Peyer's patch (tissue), 4 donors: ENCODE data around the gene ZNF333. TPM values are rescaled to one million over a fixed set of nuclear protein-coding genes. Genes with fewer than 3 reads are reported as not detected.

Experiments used
- DNase-seq, 3 donors: peaks; one replicate each; pipeline ENCODE4 v3.0.0-alpha.2; 2017 to 2019
- H3K27ac ChIP-seq, 4 donors: fragments of 200-600 bp; sonication (generic); one replicate each; pipeline ENCODE4 v1.5.1; 2016 to 2019
- H3K27me3 ChIP-seq, 2 donors: fragments of 200-600 bp; sonication (generic); one replicate each; pipeline ENCODE4 v1.5.1; 2019
- H3K36me3 ChIP-seq, 3 donors: fragments of 200-600 bp; sonication (generic); one replicate each; pipeline ENCODE4 v1.5.1; 2016 to 2019
- H3K4me1 ChIP-seq, 4 donors: fragments of 200-600 bp; sonication (generic); one replicate each; pipeline ENCODE4 v1.5.1; 2016 to 2019
- H3K4me3 ChIP-seq, 4 donors: fragments of 200-600 bp; sonication (generic); 1 replicate in 3 of 4; 2 replicates in 1 of 4; pipeline ENCODE4 v1.5.1; 2016 to 2019; ENCODE audit warnings: mild to moderate bottlenecking in 1 of 4
- H3K9me3 ChIP-seq, 4 donors: fragments of 200-600 bp; sonication (generic); one replicate each; pipeline ENCODE4 v1.5.1; 2016 to 2019; ENCODE audit warnings: mild to moderate bottlenecking in 1 of 4
- POLR2A ChIP-seq, 2 donors: fragments of 450-650 bp; IDR thresholded peaks; one replicate each; pipeline ENCODE4 v1.5.1; 2017; ENCODE audit warnings: antibody characterized with exemption in 2 of 2, mild to moderate bottlenecking in 2 of 2, moderate library complexity in 2 of 2
- total RNA-seq, 4 donors: library from RNA; depleted of rRNA; stranded (reverse); fragments of >200 nt; gene quantifications; one replicate each; pipeline ENCODE4 v1.1.0, GENCODE V29; 2016
- TF ChIP-seq, protein P1 (sequence below), 6 experiments: fragments of 450-650 bp in 4 of 6; fragments of 200-600 bp in 2 of 6; sonication (generic) in 1 of 6; IDR thresholded peaks; one replicate each; pipeline ENCODE4 v1.5.1; 2017 to 2019; ENCODE audit warnings: antibody characterized with exemption in 6 of 6, mild to moderate bottlenecking in 3 of 6, moderate library complexity in 1 of 6

Gene ZNF333
- total RNA-seq, result 10 to 100 TPM in 3 of 4 donors, 1 to 10 TPM in 1; 7.5 to 27.8 (median 17.1) TPM

DNA sequence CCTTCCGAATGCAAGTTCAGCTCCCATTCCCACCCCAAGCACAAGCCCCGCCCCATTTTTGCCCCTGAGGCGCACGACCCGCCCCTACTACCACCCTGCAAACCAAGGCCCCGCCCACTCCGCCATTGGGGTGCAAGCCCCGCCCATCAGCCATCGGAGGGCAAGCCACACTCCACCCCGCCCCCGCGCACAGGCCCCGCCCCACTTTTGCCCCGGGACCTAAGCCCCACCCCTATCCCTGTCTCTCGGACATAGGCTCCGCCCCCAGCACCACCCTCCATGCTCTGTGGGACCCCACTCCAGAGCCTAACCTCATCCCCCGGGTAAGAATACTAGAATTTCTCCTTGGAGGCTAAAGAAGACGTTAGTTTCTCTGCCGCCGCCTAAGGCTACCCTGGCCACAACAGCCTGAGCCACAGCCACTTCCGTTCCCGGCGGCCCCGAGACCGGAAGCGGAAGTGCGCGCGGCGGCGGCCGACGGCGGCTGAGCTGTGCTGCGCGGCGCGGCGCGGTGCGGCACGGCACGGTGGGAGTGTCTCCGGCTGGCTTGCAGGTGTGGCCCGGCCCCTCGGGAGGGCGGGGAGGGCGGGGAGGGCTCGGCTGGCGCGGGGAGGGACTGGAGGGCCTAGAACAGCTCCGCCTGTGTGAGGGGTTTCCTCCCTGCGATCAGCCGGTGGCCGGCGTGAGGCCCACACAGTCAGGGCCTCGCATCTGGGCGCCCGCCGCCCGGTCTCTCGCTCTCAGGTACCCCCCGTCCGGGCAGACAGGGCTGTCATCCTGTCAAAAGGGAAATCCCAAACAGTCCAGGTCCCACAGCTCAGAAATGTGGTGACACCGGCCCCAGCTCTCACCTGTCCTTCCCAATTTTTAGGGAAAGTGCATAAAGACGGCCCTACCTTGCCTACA, at the start of gene ZNF333:
Gene ZNF333, plus strand, starts transcription at position 451 of the 906 bp plus-strand sequence. CDS start 3,444 bp downstream, outside the sequence.
- Histone ChIP-seq H3K27ac (peak within 1 kb of the TSS; percentile 89 to 98 (median 92)), H3K27me3 (no peaks in the 10 kb centered on the region), H3K4me1 (peaks cover 0 to 9% (median 0%) of the 10 kb centered on the region in 4 donors), H3K36me3 (peaks cover 0 to 10% (median 0%) of the 10 kb centered on the region in 3 donors), H3K9me3 (no peaks in the 10 kb centered on the region), H3K4me3 (peak within 1 kb of the TSS; percentile 62 to 82 (median 66))
- peak; percentile 98 to 100 (median 99) for DNase-seq
- TF ChIP-seq POLR2A (IDR thresholded peaks at IDR 0.05), result peak in 1 of 2 donors; percentile 48
- TF ChIP-seq, protein P1, sequence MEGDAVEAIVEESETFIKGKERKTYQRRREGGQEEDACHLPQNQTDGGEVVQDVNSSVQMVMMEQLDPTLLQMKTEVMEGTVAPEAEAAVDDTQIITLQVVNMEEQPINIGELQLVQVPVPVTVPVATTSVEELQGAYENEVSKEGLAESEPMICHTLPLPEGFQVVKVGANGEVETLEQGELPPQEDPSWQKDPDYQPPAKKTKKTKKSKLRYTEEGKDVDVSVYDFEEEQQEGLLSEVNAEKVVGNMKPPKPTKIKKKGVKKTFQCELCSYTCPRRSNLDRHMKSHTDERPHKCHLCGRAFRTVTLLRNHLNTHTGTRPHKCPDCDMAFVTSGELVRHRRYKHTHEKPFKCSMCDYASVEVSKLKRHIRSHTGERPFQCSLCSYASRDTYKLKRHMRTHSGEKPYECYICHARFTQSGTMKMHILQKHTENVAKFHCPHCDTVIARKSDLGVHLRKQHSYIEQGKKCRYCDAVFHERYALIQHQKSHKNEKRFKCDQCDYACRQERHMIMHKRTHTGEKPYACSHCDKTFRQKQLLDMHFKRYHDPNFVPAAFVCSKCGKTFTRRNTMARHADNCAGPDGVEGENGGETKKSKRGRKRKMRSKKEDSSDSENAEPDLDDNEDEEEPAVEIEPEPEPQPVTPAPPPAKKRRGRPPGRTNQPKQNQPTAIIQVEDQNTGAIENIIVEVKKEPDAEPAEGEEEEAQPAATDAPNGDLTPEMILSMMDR (IDR thresholded peaks at IDR 0.05), result peak in 1 of 6 experiments; percentile 26

DNA sequence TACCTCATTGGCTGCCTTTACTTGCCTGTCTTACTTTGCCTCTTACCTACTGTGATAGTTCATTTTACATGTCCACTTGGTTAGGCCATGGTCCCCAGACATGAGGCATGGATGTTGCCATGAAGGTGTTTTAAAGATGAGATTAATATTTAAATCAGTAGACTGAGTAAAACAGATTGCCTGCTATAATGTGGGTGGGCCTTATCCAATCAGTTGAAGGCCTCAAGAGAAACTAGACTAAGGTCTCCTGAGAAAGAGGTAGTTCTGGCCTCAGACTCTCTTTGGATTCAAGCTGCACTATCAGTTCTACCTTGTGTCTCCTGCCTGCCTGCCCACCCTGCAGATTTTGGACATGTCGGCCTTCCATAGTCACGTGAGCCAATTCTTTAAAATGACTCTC, 41.3 kb upstream of the ZNF333 start:
- no peak overlapping the region for H3K27ac ChIP-seq
- H3K9me3 ChIP-seq, result no peaks in the 10 kb centered on the region
- H3K4me1 ChIP-seq, result no peaks in the 10 kb centered on the region
- no peaks in the 10 kb centered on the region for H3K36me3 ChIP-seq
- no peak for DNase-seq
- no peak for TF ChIP-seq POLR2A (IDR thresholded peaks at IDR 0.05)
- TF ChIP-seq, protein P1 (IDR thresholded peaks at IDR 0.05), result no peak
- no peaks in the 10 kb centered on the region for H3K27me3 ChIP-seq
- H3K4me3 ChIP-seq, result no peak overlapping the region

DNA sequence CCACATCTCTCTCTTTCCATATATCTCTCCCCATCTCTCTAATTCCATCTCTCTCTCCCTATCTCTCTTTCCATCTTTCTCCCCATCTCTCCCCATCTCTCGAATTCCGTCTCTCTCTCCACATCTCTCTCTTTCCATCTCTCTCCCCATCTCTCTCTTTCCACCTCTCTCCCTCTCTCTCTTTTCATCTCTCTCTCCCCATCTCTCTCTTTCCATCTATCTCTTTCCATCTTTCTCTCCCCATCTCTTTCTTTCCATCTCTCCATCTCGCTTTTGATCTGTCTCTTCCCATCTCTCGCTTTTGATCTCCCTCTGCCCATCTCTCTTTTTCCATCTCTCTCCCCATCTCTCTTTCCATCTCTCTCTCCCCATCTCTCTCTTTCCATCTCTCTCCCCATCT, 40.8 kb upstream of the ZNF333 start:
- Histone ChIP-seq H3K27ac (no peak overlapping the region), H3K9me3 (no peaks in the 10 kb centered on the region), H3K4me3 (no peak overlapping the region), H3K27me3 (no peaks in the 10 kb centered on the region), H3K4me1 (no peaks in the 10 kb centered on the region), H3K36me3 (no peaks in the 10 kb centered on the region)
- no peak for DNase-seq
- TF ChIP-seq, protein P1 (IDR thresholded peaks at IDR 0.05), result no peak
- TF ChIP-seq POLR2A (IDR thresholded peaks at IDR 0.05), result no peak

DNA sequence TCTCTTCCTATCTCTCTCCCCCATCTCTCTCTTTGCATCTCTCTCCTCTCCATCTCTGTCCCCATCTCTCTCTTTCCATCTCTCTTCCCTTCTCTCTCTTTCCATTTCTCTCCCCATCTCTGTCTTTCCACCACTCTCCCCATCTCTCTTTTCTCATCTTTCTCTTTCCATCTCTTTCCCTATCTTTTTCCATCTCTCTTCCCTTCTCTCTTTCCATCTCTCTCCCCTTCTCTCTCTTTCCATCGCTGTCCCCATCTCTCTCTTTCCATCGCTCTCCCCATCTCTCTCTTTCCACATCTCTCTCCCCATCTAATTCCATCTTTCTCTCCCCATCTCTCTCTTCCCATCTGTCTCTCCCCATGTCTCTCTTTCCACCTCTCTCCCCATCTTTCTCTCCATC, 39.7 kb upstream of the ZNF333 start:
- Histone ChIP-seq H3K36me3 (no peaks in the 10 kb centered on the region), H3K27ac (no peak overlapping the region), H3K4me3 (no peak overlapping the region), H3K9me3 (no peaks in the 10 kb centered on the region), H3K27me3 (no peaks in the 10 kb centered on the region), H3K4me1 (no peaks in the 10 kb centered on the region)
- no peak for TF ChIP-seq POLR2A (IDR thresholded peaks at IDR 0.05)
- TF ChIP-seq, protein P1 (IDR thresholded peaks at IDR 0.05), result no peak
- DNase-seq, result no peak

DNA sequence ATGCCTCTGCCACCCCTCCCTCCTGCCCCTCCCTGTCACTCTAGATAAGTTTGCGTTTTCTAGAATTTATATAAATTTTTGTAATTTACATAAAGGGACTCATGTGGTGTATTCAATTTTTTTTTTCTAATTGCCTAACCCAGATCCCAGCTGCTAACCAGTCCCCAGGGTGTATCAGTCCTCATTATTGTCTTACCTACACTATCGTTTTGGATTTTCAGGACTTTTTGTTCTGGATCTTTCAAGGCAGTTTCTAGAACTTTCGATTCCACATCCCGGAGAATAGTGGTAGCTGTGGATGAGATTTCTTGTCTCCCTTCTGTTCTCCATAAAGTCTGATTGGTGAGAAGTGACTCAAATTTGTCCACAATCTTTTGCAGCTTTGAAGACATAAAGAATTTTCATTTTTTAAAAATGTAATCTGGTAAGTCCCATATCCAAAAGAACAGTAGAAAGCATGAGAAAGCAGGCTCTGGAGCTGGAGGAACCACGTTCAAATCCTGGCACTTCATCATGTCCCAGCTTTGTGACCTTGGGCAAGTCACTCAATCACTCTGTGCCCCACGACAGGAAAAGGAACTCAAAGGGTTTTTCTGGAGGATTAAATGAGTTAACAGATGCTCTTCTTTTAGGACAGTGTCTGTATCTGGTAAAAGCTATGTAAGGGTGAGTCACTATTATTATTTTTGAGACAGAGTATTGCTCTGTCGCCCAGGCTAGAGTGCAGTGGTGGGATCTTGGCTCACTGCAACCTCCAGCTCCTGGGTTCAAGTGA, 34.9 kb upstream of the ZNF333 start:
- TF ChIP-seq POLR2A (IDR thresholded peaks at IDR 0.05), result no peak
- TF ChIP-seq, protein P1 (IDR thresholded peaks at IDR 0.05), result no peak
- DNase-seq, result no peak
- no peak overlapping the region for H3K4me3 ChIP-seq
- H3K36me3 ChIP-seq, result no peaks in the 10 kb centered on the region
- no peaks in the 10 kb centered on the region for H3K4me1 ChIP-seq
- no peak overlapping the region for H3K27ac ChIP-seq
- no peaks in the 10 kb centered on the region for H3K27me3 ChIP-seq
- no peaks in the 10 kb centered on the region for H3K9me3 ChIP-seq
